Activated CD4-positive, alpha-beta memory T cell treated with anti-CD3 and anti-CD28 coated beads for 36 hours (primary cell): ENCODE data around the gene MYO5C. TPM values are rescaled to one million over a fixed set of nuclear protein-coding genes. Genes with fewer than 3 reads are reported as not detected.
A peak's percentile ranks its signal among the peaks of the same experiment; 100 is the strongest.

Experiments used
- CTCF ChIA-PET: fragments of 350-600 bp; sonication (Branson Sonifier 250); formaldehyde crosslinking; loops from one replicate; lab custom pipeline; 2021; ENCODE audit warnings: antibody characterized with exemption, inconsistent platforms; lab: Charles Lee
- POLR2A ChIA-PET: fragments of 350-600 bp; sonication (Branson Sonifier 250); formaldehyde crosslinking; loops from one replicate; lab custom pipeline; 2021; ENCODE audit warnings: antibody characterized with exemption; lab: Charles Lee
- DNase-seq: peaks from one replicate; pipeline ENCODE4 v3.0.0-alpha.2; 2020
- H3K27ac Mint-ChIP-seq: one replicate; pipeline ENCODE4 v1.8.0; 2021; ENCODE audit warnings: mixed read lengths
- H3K27me3 Mint-ChIP-seq: one replicate; pipeline ENCODE4 v1.8.0; 2021; ENCODE audit warnings: mixed read lengths
- H3K36me3 Mint-ChIP-seq: one replicate; pipeline ENCODE4 v1.8.0; 2021; ENCODE audit warnings: mixed read lengths
- H3K4me1 Mint-ChIP-seq: one replicate; pipeline ENCODE4 v1.8.0; 2021; ENCODE audit warnings: low read depth, mixed read lengths
- H3K4me3 Mint-ChIP-seq: one replicate; pipeline ENCODE4 v1.8.0; 2021; ENCODE audit warnings: mild to moderate bottlenecking, mixed read lengths
- H3K9me3 Mint-ChIP-seq: one replicate; pipeline ENCODE4 v1.8.0; 2021; ENCODE audit warnings: mixed read lengths
- intact Hi-C: fragments of 100-400 bp; cut with micrococcal nuclease; formaldehyde crosslinking; loops from one replicate; pipeline ENCODE4 v1.15.1; 2023
- total RNA-seq, 2 experiments: library from RNA; stranded (reverse); gene quantifications; one replicate each; pipeline ENCODE4 v1.2.3, GENCODE V29; 2021

MYO5C gene
- under 1 TPM; 0.27 to 0.50 TPM for total RNA-seq

- peaks cover 27% of the 10 kb centered on the region for H3K27me3 Mint-ChIP-seq
- DNase-seq: peak; percentile 23
- intact Hi-C loops: no loop called here
Observed at GRCh38 chr15:52295421-52296001, at the start of gene MYO5C. Gene MYO5C, minus strand, starts transcription at chr15:52295804. Its CDS starts 168 bp downstream, at chr15:52295636.

GRCh38 chr15:52344592-52344991 is 49.0 kb upstream of the MYO5C start:
- no peak overlapping the region for H3K27ac Mint-ChIP-seq
- CTCF ChIA-PET: no interaction called here
- no peak overlapping the region for H3K4me3 Mint-ChIP-seq
- H3K4me1 Mint-ChIP-seq: peaks cover 6% of the 10 kb centered on the region
- intact Hi-C loops: no loop called here
- DNase-seq: no peak
- no peaks in the 10 kb centered on the region for H3K27me3 Mint-ChIP-seq
- POLR2A ChIA-PET: no interaction called here
- peaks cover under 1% of the 10 kb centered on the region for H3K36me3 Mint-ChIP-seq
- H3K9me3 Mint-ChIP-seq: no peaks in the 10 kb centered on the region

More at GRCh38 chr15:52295421-52296001, at the start of gene MYO5C:
- no peaks in the 10 kb centered on the region for H3K36me3 Mint-ChIP-seq
- ChIA-PET POLR2A (interaction anchor here (1.0 kb wide), 1 partner anchor 34 kb away, joined by 3 read pairs; no protein-coding TSS in a partner anchor), CTCF (no interaction called here)
- no peaks in the 10 kb centered on the region for H3K9me3 Mint-ChIP-seq
- H3K27ac Mint-ChIP-seq: no peak within 1 kb of the TSS
- peaks cover 5% of the 10 kb centered on the region for H3K4me1 Mint-ChIP-seq
- no peak within 1 kb of the TSS for H3K4me3 Mint-ChIP-seq

- H3K4me3 Mint-ChIP-seq: no peak overlapping the region
- no peak for DNase-seq
- no peaks in the 10 kb centered on the region for H3K9me3 Mint-ChIP-seq
- H3K36me3 Mint-ChIP-seq: peaks cover 2% of the 10 kb centered on the region
- H3K27me3 Mint-ChIP-seq: no peaks in the 10 kb centered on the region
- peaks cover 6% of the 10 kb centered on the region for H3K4me1 Mint-ChIP-seq
- POLR2A ChIA-PET: interaction anchor here (0.7 kb wide), 1 partner anchor 13 kb away, joined by 3 read pairs; no protein-coding TSS in a partner anchor
- CTCF ChIA-PET: interaction anchor here (1.4 kb wide), 1 partner anchor 12 kb away, joined by 6 read pairs; no protein-coding TSS in a partner anchor
- no peak overlapping the region for H3K27ac Mint-ChIP-seq
- intact Hi-C loops: no loop called here
Observed at GRCh38 chr15:52343831-52344230, 48.2 kb upstream of the MYO5C start.

GRCh38 chr15:52340093-52340492 is 44.5 kb upstream of the MYO5C start:
- no peak overlapping the region for H3K27ac Mint-ChIP-seq
- POLR2A ChIA-PET: interaction anchor here (0.6 kb wide), 1 partner anchor 170 kb away, joined by 3 read pairs; no protein-coding TSS in a partner anchor
- no peak overlapping the region for H3K4me3 Mint-ChIP-seq
- DNase-seq: no peak
- H3K27me3 Mint-ChIP-seq: no peaks in the 10 kb centered on the region
- intact Hi-C loops: no loop called here
- H3K36me3 Mint-ChIP-seq: peaks cover 4% of the 10 kb centered on the region
- CTCF ChIA-PET: interaction anchor here (1.0 kb wide), 1 partner anchor 39 kb away, joined by 3 read pairs; no protein-coding TSS in a partner anchor
- peaks cover 13% of the 10 kb centered on the region for H3K4me1 Mint-ChIP-seq
- no peaks in the 10 kb centered on the region for H3K9me3 Mint-ChIP-seq

- H3K36me3 Mint-ChIP-seq: peaks cover 8% of the 10 kb centered on the region
- H3K27ac Mint-ChIP-seq: no peak overlapping the region
- ChIA-PET POLR2A (no interaction called here), CTCF (no interaction called here)
- peaks cover 9% of the 10 kb centered on the region for H3K4me1 Mint-ChIP-seq
- intact Hi-C loops: no loop called here
- DNase-seq: no peak
- H3K9me3 Mint-ChIP-seq: no peaks in the 10 kb centered on the region
- no peaks in the 10 kb centered on the region for H3K27me3 Mint-ChIP-seq
- no peak overlapping the region for H3K4me3 Mint-ChIP-seq
Observed at GRCh38 chr15:52338891-52339290, 43.3 kb upstream of the MYO5C start.

GRCh38 chr15:52338058-52338457 is 42.5 kb upstream of the MYO5C start:
- H3K27me3 Mint-ChIP-seq: no peaks in the 10 kb centered on the region
- no peaks in the 10 kb centered on the region for H3K9me3 Mint-ChIP-seq
- no peak for DNase-seq
- H3K4me1 Mint-ChIP-seq: peaks cover 10% of the 10 kb centered on the region
- H3K27ac Mint-ChIP-seq: no peak overlapping the region
- peaks cover 8% of the 10 kb centered on the region for H3K36me3 Mint-ChIP-seq
- no peak overlapping the region for H3K4me3 Mint-ChIP-seq
- POLR2A ChIA-PET: no interaction called here
- intact Hi-C loops: no loop called here
- CTCF ChIA-PET: no interaction called here

- CTCF ChIA-PET: no interaction called here
- no peak for DNase-seq
- H3K4me1 Mint-ChIP-seq: peaks cover 12% of the 10 kb centered on the region
- no peaks in the 10 kb centered on the region for H3K9me3 Mint-ChIP-seq
- no peaks in the 10 kb centered on the region for H3K27me3 Mint-ChIP-seq
- peaks cover 8% of the 10 kb centered on the region for H3K36me3 Mint-ChIP-seq
- no peak overlapping the region for H3K4me3 Mint-ChIP-seq
- intact Hi-C loops: no loop called here
- H3K27ac Mint-ChIP-seq: peak overlapping the region; percentile 29
- POLR2A ChIA-PET: no interaction called here
Observed at GRCh38 chr15:52337198-52337853, 41.7 kb upstream of the MYO5C start.

GRCh38 chr15:52336529-52336928 is 40.9 kb upstream of the MYO5C start:
- ChIA-PET POLR2A (no interaction called here), CTCF (interaction anchor here (0.7 to 1.0 kb wide), 3 partner anchors 47 to 222 kb away, joined by 3 read pairs; no protein-coding TSS in a partner anchor)
- Mint-ChIP-seq H3K9me3 (no peaks in the 10 kb centered on the region), H3K27ac (no peak overlapping the region), H3K4me3 (no peak overlapping the region), H3K4me1 (peaks cover 18% of the 10 kb centered on the region), H3K27me3 (no peaks in the 10 kb centered on the region), H3K36me3 (peaks cover 8% of the 10 kb centered on the region)
- intact Hi-C loops: no loop called here
- no peak for DNase-seq

- DNase-seq: no peak
- Mint-ChIP-seq H3K4me1 (peaks cover 27% of the 10 kb centered on the region), H3K36me3 (peaks cover 10% of the 10 kb centered on the region), H3K27ac (no peak overlapping the region), H3K9me3 (no peaks in the 10 kb centered on the region), H3K27me3 (no peaks in the 10 kb centered on the region), H3K4me3 (no peak overlapping the region)
- ChIA-PET CTCF (interaction anchor here (1.7 kb wide), 1 partner anchor 399 kb away, joined by 5 read pairs; no protein-coding TSS in a partner anchor), POLR2A (no interaction called here)
- intact Hi-C loops: loop anchor here (5.0 kb wide), 1 partner anchor 43 kb away; no protein-coding TSS in a partner anchor
Observed at GRCh38 chr15:52334491-52335160, 39.0 kb upstream of the MYO5C start.

GRCh38 chr15:52331490-52332240 is 36.1 kb upstream of the MYO5C start:
- DNase-seq: peak; percentile 76
- no peaks in the 10 kb centered on the region for H3K9me3 Mint-ChIP-seq
- peaks cover 18% of the 10 kb centered on the region for H3K4me1 Mint-ChIP-seq
- H3K4me3 Mint-ChIP-seq: no peak overlapping the region
- peaks cover 19% of the 10 kb centered on the region for H3K36me3 Mint-ChIP-seq
- peak overlapping the region; percentile 82 for H3K27ac Mint-ChIP-seq
- intact Hi-C loops: loop anchor here (1.0 to 5.0 kb wide), 8 partner anchors 46 to 404 kb away; partner anchors contain the start of gene ATOSA
- no peaks in the 10 kb centered on the region for H3K27me3 Mint-ChIP-seq
- POLR2A ChIA-PET: interaction anchor here (0.6 to 1.5 kb wide), 6 partner anchors 12 to 399 kb away, joined by 3 to 4 read pairs (median 3); no protein-coding TSS in a partner anchor
- CTCF ChIA-PET: interaction anchor here (0.5 to 2.5 kb wide), 19 partner anchors 11 to 448 kb away, joined by 3 to 23 read pairs (median 4); no protein-coding TSS in a partner anchor

- POLR2A ChIA-PET: interaction anchor here (0.6 kb wide), 1 partner anchor 243 kb away, joined by 3 read pairs; no protein-coding TSS in a partner anchor
- peaks cover 18% of the 10 kb centered on the region for H3K4me1 Mint-ChIP-seq
- no peak overlapping the region for H3K27ac Mint-ChIP-seq
- no peak overlapping the region for H3K4me3 Mint-ChIP-seq
- intact Hi-C loops: loop anchor here (5.0 kb wide), 1 partner anchor 47 kb away; no protein-coding TSS in a partner anchor
- no peaks in the 10 kb centered on the region for H3K27me3 Mint-ChIP-seq
- no peaks in the 10 kb centered on the region for H3K9me3 Mint-ChIP-seq
- CTCF ChIA-PET: interaction anchor here (1.0 kb wide), 1 partner anchor 405 kb away, joined by 4 read pairs; no protein-coding TSS in a partner anchor
- H3K36me3 Mint-ChIP-seq: peaks cover 20% of the 10 kb centered on the region
- DNase-seq: no peak
Observed at GRCh38 chr15:52329987-52330386, 34.4 kb upstream of the MYO5C start.
